Measurements from ENCODE around the gene PPIG. TPM values are rescaled to one million over a fixed set of nuclear protein-coding genes. Genes with fewer than 3 reads are reported as not detected.
"Not testable (repeated sequence)": the region's sequence is repeated elsewhere in the genome, so short reads cannot be mapped to it uniquely, and the experiment has no call there.

PPIG gene
- total and polyA plus RNA-seq, 4 donors = 15.2 to 49.3 (median 24.2) TPM

GRCh38 chr2:169579044-169579443, 5.1 kb upstream of the PPIG start:
- DNase-seq (ENCODE audit: low spot score) = no peak
- H3K4me3 ChIP-seq (ENCODE audit: low read depth in 1 of 3, low read length in 3 of 3) = no peak overlapping the region
- H3K36me3 ChIP-seq (ENCODE audit: control insufficient read depth in 4 of 4, insufficient read depth in 3 of 4, low read depth in 1 of 4, low read length in 3 of 4) = no peaks in the 10 kb centered on the region
- no peak overlapping the region for H3K27ac ChIP-seq (ENCODE audit: low read depth in 1 of 2, low read length in 2 of 2)
- H3K27me3 ChIP-seq (ENCODE audit: control insufficient read depth in 4 of 4, insufficient read depth in 4 of 4, low read length in 3 of 4) = no peaks in the 10 kb centered on the region
- no peak overlapping the region for H3K9ac ChIP-seq (ENCODE audit: low read depth in 1 of 2, low read length in 2 of 2)
- H3K4me1 ChIP-seq (ENCODE audit: control insufficient read depth in 4 of 4, insufficient read depth in 4 of 4, low read length in 3 of 4) = peaks cover 0 to 3% (median 0%) of the 10 kb centered on the region in 4 donors
- 59% methylated on average over 6 of the region's 6 CpGs for WGBS
- TF ChIP-seq FOXA1 (IDR thresholded peaks at IDR 0.05) = no peak
- no peak for TF ChIP-seq JUND (IDR thresholded peaks at IDR 0.05)
- TF ChIP-seq RXRA (IDR thresholded peaks at IDR 0.05) = no peak
- no peak for TF ChIP-seq HNF4G (IDR thresholded peaks at IDR 0.05)
- no peak for TF ChIP-seq NR2F2 (IDR thresholded peaks at IDR 0.05)
- no peak for TF ChIP-seq YY1 (IDR thresholded peaks at IDR 0.05)
- no peak for TF ChIP-seq EGR1 (IDR thresholded peaks at IDR 0.05; ENCODE audit: low read depth in 2 of 2)
- no peak for TF ChIP-seq ATF3 (IDR thresholded peaks at IDR 0.05)
- TF ChIP-seq ZBTB33 (IDR thresholded peaks at IDR 0.05) = no peak
- TF ChIP-seq MAX (IDR thresholded peaks at IDR 0.05) = no peak
- no peak for TF ChIP-seq TAF1 (conservative IDR thresholded peaks at IDR 0.05)
- no peaks in the 10 kb centered on the region for H3K9me3 ChIP-seq (ENCODE audit: control insufficient read depth in 4 of 4, low read length in 3 of 4)

- not testable (repeated sequence) for H3K27ac ChIP-seq (ENCODE audit: low read depth in 1 of 2, low read length in 2 of 2); H3K9ac ChIP-seq (ENCODE audit: low read depth in 1 of 2, low read length in 2 of 2); DNase-seq (ENCODE audit: low spot score); H3K27me3 ChIP-seq (ENCODE audit: control insufficient read depth in 4 of 4, insufficient read depth in 4 of 4, low read length in 3 of 4); H3K36me3 ChIP-seq (ENCODE audit: control insufficient read depth in 4 of 4, insufficient read depth in 3 of 4, low read depth in 1 of 4, low read length in 3 of 4); H3K9me3 ChIP-seq (ENCODE audit: control insufficient read depth in 4 of 4, low read length in 3 of 4); H3K4me3 ChIP-seq (ENCODE audit: low read depth in 1 of 3, low read length in 3 of 3)
- WGBS = 98% methylated on average over 10 of the region's 10 CpGs
- peaks cover 8 to 18% (median 12%) of the 10 kb centered on the region in 4 donors for H3K4me1 ChIP-seq (ENCODE audit: control insufficient read depth in 4 of 4, insufficient read depth in 4 of 4, low read length in 3 of 4)
Measured at GRCh38 chr2:169582552-169583266, 1.4 kb upstream of the PPIG start.

- Histone ChIP-seq H3K4me1 (ENCODE audit: control insufficient read depth in 4 of 4, insufficient read depth in 4 of 4, low read length in 3 of 4) (peaks cover 8 to 18% (median 12%) of the 10 kb centered on the region in 4 donors), H3K27me3 (ENCODE audit: control insufficient read depth in 4 of 4, insufficient read depth in 4 of 4, low read length in 3 of 4) (no peaks in the 10 kb centered on the region), H3K36me3 (ENCODE audit: control insufficient read depth in 4 of 4, insufficient read depth in 3 of 4, low read depth in 1 of 4, low read length in 3 of 4) (no peaks in the 10 kb centered on the region), H3K27ac (ENCODE audit: low read depth in 1 of 2, low read length in 2 of 2) (no peak overlapping the region), H3K4me3 (ENCODE audit: low read depth in 1 of 3, low read length in 3 of 3) (no peak overlapping the region), H3K9ac (ENCODE audit: low read depth in 1 of 2, low read length in 2 of 2) (no peak overlapping the region), H3K9me3 (ENCODE audit: control insufficient read depth in 4 of 4, low read length in 3 of 4) (no peaks in the 10 kb centered on the region)
- 97% methylated on average over 5 of the region's 5 CpGs for WGBS
- no peak for DNase-seq (ENCODE audit: low spot score)
- no peak for TF ChIP-seq HNF4A (conservative IDR thresholded peaks at IDR 0.05)
- no peak for TF ChIP-seq SP1 (IDR thresholded peaks at IDR 0.05)
- TF ChIP-seq ATF3 (IDR thresholded peaks at IDR 0.05) = no peak
- no peak for TF ChIP-seq CTCF (IDR thresholded peaks at IDR 0.05; ENCODE audit: low read depth, low read length, missing input control)
- TF ChIP-seq TAF1 (conservative IDR thresholded peaks at IDR 0.05) = no peak
- TF ChIP-seq REST (IDR thresholded peaks at IDR 0.05) = no peak
- TF ChIP-seq RXRA (IDR thresholded peaks at IDR 0.05) = no peak
- no peak for TF ChIP-seq ZBTB33 (IDR thresholded peaks at IDR 0.05)
- TF ChIP-seq YY1 (IDR thresholded peaks at IDR 0.05) = no peak
- no peak for TF ChIP-seq JUND (IDR thresholded peaks at IDR 0.05)
- no peak for TF ChIP-seq FOXA1 (IDR thresholded peaks at IDR 0.05)
- TF ChIP-seq EGR1 (IDR thresholded peaks at IDR 0.05; ENCODE audit: low read depth in 2 of 2) = no peak
- no peak for TF ChIP-seq HNF4G (IDR thresholded peaks at IDR 0.05)
- no peak for TF ChIP-seq FOXA2 (IDR thresholded peaks at IDR 0.05)
Measured at GRCh38 chr2:169583518-169583917, 633 bp upstream of the PPIG start.
